Peyer's patch (tissue), 4 donors: Measurements from ENCODE around the gene FOXC2.

Experiments used
- CTCF ChIP-seq, 6 experiments: fragments of 450-650 bp in 4 of 6; fragments of 200-600 bp in 2 of 6; sonication (generic) in 1 of 6; IDR thresholded peaks; one replicate each; pipeline ENCODE4 v1.5.1; 2017 to 2019; ENCODE audit warnings: antibody characterized with exemption in 6 of 6, mild to moderate bottlenecking in 3 of 6, moderate library complexity in 1 of 6
- POLR2A ChIP-seq, 2 donors: fragments of 450-650 bp; IDR thresholded peaks; one replicate each; pipeline ENCODE4 v1.5.1; 2017; ENCODE audit warnings: antibody characterized with exemption in 2 of 2, mild to moderate bottlenecking in 2 of 2, moderate library complexity in 2 of 2

GRCh38 chr16:86597880-86598606 is 31.4 kb downstream of the FOXC2 start:
- no peak for TF ChIP-seq CTCF (IDR thresholded peaks at IDR 0.05)
- no peak for TF ChIP-seq POLR2A (IDR thresholded peaks at IDR 0.05)
